ENCODE measurements around the gene SLC18A3. TPM values are rescaled to one million over a fixed set of nuclear protein-coding genes. Genes with fewer than 3 reads are reported as not detected.

Gene SLC18A3
- not detected in 2 replicates for total RNA-seq

DNA sequence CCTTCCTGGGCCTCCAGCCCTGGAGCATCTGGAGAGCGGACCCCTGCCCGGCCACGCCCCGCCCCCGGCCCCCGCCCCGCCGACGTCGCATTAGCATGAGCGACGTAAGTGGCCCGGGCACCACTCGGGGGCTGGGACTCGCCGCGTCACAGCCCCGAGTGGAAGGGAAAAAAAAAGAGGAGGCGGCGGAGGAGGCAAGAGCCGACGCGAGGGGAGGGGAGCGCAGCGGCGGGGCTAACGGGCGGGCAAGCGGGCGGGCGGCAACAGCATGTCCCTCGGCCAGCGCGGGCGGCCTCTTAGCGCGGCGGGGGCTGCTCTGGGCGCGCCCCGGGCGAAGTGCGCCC lies at the start of gene SLC18A3:
Gene SLC18A3, plus strand, starts transcription at position 197 of the 344 bp plus-strand sequence. CDS start 431 bp downstream, outside the sequence.

DNA sequence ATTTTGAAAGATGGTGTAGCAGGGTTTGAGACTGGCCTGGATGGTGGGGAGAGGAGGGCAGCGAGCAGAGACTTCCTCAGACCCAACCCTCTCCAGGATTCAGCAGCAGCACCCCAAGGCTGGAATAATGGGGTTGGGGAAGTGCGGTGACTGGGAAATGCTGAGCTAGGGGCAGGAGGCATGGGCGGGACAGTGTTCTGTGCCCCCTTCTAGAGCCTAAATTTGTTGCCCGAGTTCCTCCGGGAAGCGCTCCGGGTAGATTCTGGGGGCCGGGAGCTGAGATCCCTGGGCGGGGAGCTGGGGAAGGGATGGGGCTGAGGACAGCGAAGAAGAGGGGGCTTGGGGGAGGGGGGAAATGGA lies 3.8 kb downstream of the SLC18A3 start, which contains the start of gene CHAT:
Gene CHAT, plus strand, starts transcription at position 156 of the 360 bp plus-strand sequence. Its CDS starts 153 bp downstream, at position 309.

Other genes starting within 250 kb of the SLC18A3 start
- gene DRGX, start 214.2 kb upstream of the SLC18A3 start, total RNA-seq = not detected in 2 replicates
- gene ERCC6, start 71.2 kb upstream of the SLC18A3 start, total RNA-seq = 12.5 and 18.5 TPM in 2 replicates
- not detected in 2 replicates for gene CHAT, start 3.7 kb downstream of the SLC18A3 start, total RNA-seq
- gene C10orf53, start 69.3 kb downstream of the SLC18A3 start, total RNA-seq = under 0.01 TPM in 1 of 2 replicates, not detected in the other
- 0.22 and 0.37 TPM in 2 replicates for gene OGDHL, start 152.0 kb downstream of the SLC18A3 start, total RNA-seq

Data from uterine smooth muscle cell (primary cell).